ENCODE data around the gene PTPRE. TPM values are rescaled to one million over a fixed set of nuclear protein-coding genes. Genes with fewer than 3 reads are reported as not detected.

PTPRE gene
- total and polyA plus RNA-seq, 4 donors, result 1.5 to 12.5 (median 3.7) TPM

GRCh38 chr10:128070721-128071416, 164.0 kb downstream of the PTPRE start:
- 85% methylated on average over 17 of the region's 17 CpGs for WGBS
- no peak for DNase-seq (ENCODE audit: low spot score)
- no peak overlapping the region for H3K27ac ChIP-seq (ENCODE audit: low read depth in 1 of 2, low read length in 2 of 2)
- no peaks in the 10 kb centered on the region for H3K9me3 ChIP-seq (ENCODE audit: control insufficient read depth in 4 of 4, low read length in 3 of 4)
- no peak overlapping the region for H3K4me3 ChIP-seq (ENCODE audit: low read depth in 1 of 3, low read length in 3 of 3)
- TF ChIP-seq GABPA (IDR thresholded peaks at IDR 0.05 in 1 of 2, conservative IDR thresholded peaks at IDR 0.05 in 1 of 2) (no peak), RAD21 (IDR thresholded peaks at IDR 0.05) (no peak), ZBTB33 (IDR thresholded peaks at IDR 0.05) (no peak), RXRA (IDR thresholded peaks at IDR 0.05) (no peak), HNF4A (conservative IDR thresholded peaks at IDR 0.05) (no peak), FOXA2 (IDR thresholded peaks at IDR 0.05) (no peak), JUND (IDR thresholded peaks at IDR 0.05) (no peak), CTCF (IDR thresholded peaks at IDR 0.05; ENCODE audit: low read depth, low read length, missing input control) (no peak), HNF4G (IDR thresholded peaks at IDR 0.05) (no peak), ATF3 (IDR thresholded peaks at IDR 0.05) (no peak), YY1 (IDR thresholded peaks at IDR 0.05) (no peak), REST (IDR thresholded peaks at IDR 0.05) (no peak)
- H3K4me1 ChIP-seq (ENCODE audit: control insufficient read depth in 4 of 4, insufficient read depth in 4 of 4, low read length in 3 of 4), result no peaks in the 10 kb centered on the region
- H3K27me3 ChIP-seq (ENCODE audit: control insufficient read depth in 4 of 4, insufficient read depth in 4 of 4, low read length in 3 of 4), result no peaks in the 10 kb centered on the region
- peaks cover 0 to 4% (median under 1%) of the 10 kb centered on the region in 4 donors for H3K36me3 ChIP-seq (ENCODE audit: control insufficient read depth in 4 of 4, insufficient read depth in 3 of 4, low read depth in 1 of 4, low read length in 3 of 4)
- H3K9ac ChIP-seq (ENCODE audit: low read depth in 1 of 2, low read length in 2 of 2), result no peak overlapping the region

GRCh38 chr10:128071417-128071782, 164.5 kb downstream of the PTPRE start:
- Histone ChIP-seq H3K9ac (ENCODE audit: low read depth in 1 of 2, low read length in 2 of 2) (no peak overlapping the region), H3K36me3 (ENCODE audit: control insufficient read depth in 4 of 4, insufficient read depth in 3 of 4, low read depth in 1 of 4, low read length in 3 of 4) (peaks cover 0 to 4% (median under 1%) of the 10 kb centered on the region in 4 donors), H3K27ac (ENCODE audit: low read depth in 1 of 2, low read length in 2 of 2) (no peak overlapping the region), H3K9me3 (ENCODE audit: control insufficient read depth in 4 of 4, low read length in 3 of 4) (no peaks in the 10 kb centered on the region), H3K27me3 (ENCODE audit: control insufficient read depth in 4 of 4, insufficient read depth in 4 of 4, low read length in 3 of 4) (no peaks in the 10 kb centered on the region), H3K4me3 (ENCODE audit: low read depth in 1 of 3, low read length in 3 of 3) (no peak overlapping the region), H3K4me1 (ENCODE audit: control insufficient read depth in 4 of 4, insufficient read depth in 4 of 4, low read length in 3 of 4) (no peaks in the 10 kb centered on the region)
- no peak for DNase-seq (ENCODE audit: low spot score)
- 68% methylated on average over 9 of the region's 9 CpGs for WGBS
- TF ChIP-seq RXRA (IDR thresholded peaks at IDR 0.05) (no peak), CTCF (IDR thresholded peaks at IDR 0.05; ENCODE audit: low read depth, low read length, missing input control) (no peak), REST (IDR thresholded peaks at IDR 0.05) (no peak), NR2F2 (IDR thresholded peaks at IDR 0.05) (no peak), YY1 (IDR thresholded peaks at IDR 0.05) (no peak), JUND (IDR thresholded peaks at IDR 0.05) (no peak), ZBTB33 (IDR thresholded peaks at IDR 0.05) (no peak), EGR1 (IDR thresholded peaks at IDR 0.05; ENCODE audit: low read depth in 2 of 2) (no peak), FOXA1 (IDR thresholded peaks at IDR 0.05) (no peak)

Data from liver (tissue), 9 donors.